Prostate gland (tissue), 2 donors: ENCODE results near the gene DMRT3.

Experiments used
- POLR2A ChIP-seq: fragments of 450-650 bp; IDR thresholded peaks from one replicate; pipeline ENCODE4 v1.6.1; 2016; ENCODE audit warnings: antibody characterized with exemption, mild to moderate bottlenecking
- POLR2AphosphoS5 ChIP-seq: sonication (generic); formaldehyde crosslinking; IDR thresholded peaks from one replicate; pipeline ENCODE4 v1.6.1; 2017; ENCODE audit warnings: antibody characterized with exemption
- TF ChIP-seq, protein P1 (sequence below), 4 experiments: fragments of 200-600 bp in 2 of 4; fragments of 450-650 bp in 2 of 4; sonication (generic) in 2 of 4; IDR thresholded peaks; 1 replicate in 3 of 4; 2 replicates in 1 of 4; pipeline ENCODE4 v1.5.1; 2016 to 2019; ENCODE audit warnings: antibody characterized with exemption in 4 of 4, mild to moderate bottlenecking in 2 of 4, moderate library complexity in 2 of 4

DNA sequence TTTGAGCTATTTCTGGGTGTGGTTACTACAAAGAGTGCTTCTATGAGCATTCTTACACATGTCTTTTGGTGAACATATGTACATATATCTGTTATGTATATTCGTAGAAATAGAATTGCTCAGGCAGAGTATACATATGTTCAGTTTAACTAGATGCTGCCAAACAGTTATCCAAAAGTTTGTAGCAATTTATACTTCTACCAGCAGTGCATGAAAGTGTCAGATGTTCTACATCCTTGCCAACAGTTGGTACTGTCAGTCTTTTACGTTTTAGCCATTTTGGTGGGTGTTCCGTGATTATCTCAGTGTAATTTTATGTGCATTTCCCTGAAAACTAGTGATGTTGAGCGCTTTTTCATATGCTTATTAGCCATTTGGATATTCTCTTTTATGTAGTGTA is 37.8 kb downstream of the DMRT3 start:
- TF ChIP-seq, protein P1, sequence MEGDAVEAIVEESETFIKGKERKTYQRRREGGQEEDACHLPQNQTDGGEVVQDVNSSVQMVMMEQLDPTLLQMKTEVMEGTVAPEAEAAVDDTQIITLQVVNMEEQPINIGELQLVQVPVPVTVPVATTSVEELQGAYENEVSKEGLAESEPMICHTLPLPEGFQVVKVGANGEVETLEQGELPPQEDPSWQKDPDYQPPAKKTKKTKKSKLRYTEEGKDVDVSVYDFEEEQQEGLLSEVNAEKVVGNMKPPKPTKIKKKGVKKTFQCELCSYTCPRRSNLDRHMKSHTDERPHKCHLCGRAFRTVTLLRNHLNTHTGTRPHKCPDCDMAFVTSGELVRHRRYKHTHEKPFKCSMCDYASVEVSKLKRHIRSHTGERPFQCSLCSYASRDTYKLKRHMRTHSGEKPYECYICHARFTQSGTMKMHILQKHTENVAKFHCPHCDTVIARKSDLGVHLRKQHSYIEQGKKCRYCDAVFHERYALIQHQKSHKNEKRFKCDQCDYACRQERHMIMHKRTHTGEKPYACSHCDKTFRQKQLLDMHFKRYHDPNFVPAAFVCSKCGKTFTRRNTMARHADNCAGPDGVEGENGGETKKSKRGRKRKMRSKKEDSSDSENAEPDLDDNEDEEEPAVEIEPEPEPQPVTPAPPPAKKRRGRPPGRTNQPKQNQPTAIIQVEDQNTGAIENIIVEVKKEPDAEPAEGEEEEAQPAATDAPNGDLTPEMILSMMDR (IDR thresholded peaks at IDR 0.05) = no peak
- TF ChIP-seq POLR2AphosphoS5 (no peak), POLR2A (no peak)
